HG02973 (cell line): ENCODE results near the gene WDR86.

ENCODE experiments used
- ATAC-seq: cut with Tn5 transposase; IDR thresholded peaks from one replicate; pipeline ENCODE4 v1.9.1; 2021; ENCODE audit warnings: moderate library complexity; ENCODE audit not compliant: unreplicated experiment

WDR86 gene

GRCh38 chr7:151393031-151393977, 16.5 kb downstream of the WDR86 start:
- no peak for ATAC-seq

- ATAC-seq: no peak
These were observed 17.4 kb downstream of the WDR86 start for GRCh38 chr7:151392426-151392825.

- ATAC-seq: no peak
These were observed 17.8 kb downstream of the WDR86 start for GRCh38 chr7:151392002-151392401.

GRCh38 chr7:151391358-151391730, 18.5 kb downstream of the WDR86 start:
- no peak for ATAC-seq

DNA sequence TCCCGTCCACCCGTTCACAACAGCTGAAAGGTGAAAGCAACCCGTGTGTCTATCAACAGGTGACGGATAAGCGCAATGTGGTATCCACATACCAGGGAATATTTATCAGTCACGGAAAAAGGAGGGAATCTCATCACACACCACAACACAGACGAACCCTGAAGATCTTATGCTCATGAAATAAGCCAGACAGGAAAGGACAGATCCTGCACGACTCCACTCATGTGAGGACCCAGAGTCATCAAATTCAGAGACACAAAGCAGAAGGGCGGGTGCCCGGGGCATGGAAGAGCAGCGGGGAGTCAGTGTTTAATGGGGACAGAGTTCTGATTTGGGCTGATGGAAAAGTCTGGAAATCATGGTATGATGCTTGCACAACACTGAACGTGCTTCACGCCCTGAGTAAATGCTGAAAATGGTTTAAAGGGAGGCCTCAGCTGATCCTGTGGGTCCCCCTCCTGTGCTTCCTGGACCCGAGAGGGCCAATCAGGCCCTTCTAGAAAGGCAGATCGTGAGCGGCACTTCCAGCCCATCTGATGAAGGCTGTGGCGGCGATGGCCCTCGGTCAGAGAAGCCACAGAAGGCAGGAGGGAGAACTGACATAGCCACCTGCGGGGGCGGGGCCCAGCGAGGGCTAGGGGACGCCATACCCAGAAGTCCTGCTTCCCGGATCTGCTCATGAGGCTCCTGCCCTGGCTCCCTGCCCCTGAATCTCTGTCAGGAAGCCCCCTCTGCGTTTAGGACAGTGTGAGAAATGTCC, 19.1 kb downstream of the WDR86 start:
- no peak for ATAC-seq

DNA sequence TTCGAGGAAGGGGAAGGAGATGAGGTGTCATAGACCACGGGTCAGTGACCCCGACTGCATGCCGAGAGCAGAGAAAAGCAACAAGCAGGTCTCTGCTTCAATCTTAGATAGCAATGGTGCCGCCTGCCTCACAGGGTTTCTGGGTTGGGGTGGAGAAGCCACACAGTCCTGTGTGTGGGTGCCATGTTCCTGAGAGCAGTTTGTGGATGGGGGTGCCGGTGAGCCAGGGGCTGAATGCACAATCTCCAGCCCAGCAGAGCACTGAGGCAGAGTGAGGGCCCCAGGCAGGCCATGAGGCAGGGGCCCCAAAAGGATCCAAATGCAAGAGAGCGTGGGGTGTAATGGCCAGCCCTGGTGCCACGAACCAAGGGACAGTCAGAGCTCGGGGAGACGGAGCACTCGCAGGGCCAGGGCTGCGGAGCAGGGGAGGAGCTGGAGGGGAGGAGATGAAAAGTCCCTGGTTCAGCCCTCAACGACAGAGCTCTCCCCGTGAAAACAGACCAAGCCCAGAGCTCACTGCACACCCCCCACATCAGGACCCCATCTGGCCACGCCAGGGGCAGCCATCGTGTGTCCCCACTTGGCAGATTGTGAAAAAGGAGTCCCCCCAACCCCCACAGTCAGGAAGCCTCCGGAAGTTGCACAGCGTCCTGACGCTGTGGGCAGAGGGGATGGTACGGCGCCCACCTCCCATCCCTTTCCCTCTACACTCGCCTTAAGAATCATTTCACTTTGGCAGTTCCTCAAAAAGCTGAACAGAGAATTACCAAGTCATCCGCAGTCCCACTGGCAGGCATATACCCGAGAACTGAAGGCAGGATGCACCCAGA, 19.9 kb downstream of the WDR86 start:
- no peak for ATAC-seq

- ATAC-seq: no peak
These were observed 20.6 kb downstream of the WDR86 start for GRCh38 chr7:151389096-151389767.

DNA sequence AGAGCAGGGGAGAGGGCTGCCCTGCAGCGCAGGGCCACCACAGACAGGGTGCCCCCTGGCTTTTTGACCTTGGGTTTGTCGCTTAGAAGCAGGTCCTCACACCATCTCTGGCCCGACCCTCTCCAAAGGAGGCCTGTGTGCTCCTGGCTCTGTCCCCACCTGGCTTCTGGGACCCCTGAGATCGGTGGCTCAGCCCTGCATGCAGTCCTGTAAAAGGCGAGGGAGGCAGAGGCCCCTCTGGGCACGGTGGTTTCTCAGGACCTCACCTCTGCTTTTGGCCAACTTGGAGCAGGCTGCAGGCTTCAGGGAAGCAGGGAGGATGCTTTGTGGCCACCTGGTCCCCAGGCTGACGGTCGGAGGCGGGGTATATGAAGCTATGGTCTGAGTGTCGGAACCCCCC, 21.4 kb downstream of the WDR86 start:
- no peak for ATAC-seq

DNA sequence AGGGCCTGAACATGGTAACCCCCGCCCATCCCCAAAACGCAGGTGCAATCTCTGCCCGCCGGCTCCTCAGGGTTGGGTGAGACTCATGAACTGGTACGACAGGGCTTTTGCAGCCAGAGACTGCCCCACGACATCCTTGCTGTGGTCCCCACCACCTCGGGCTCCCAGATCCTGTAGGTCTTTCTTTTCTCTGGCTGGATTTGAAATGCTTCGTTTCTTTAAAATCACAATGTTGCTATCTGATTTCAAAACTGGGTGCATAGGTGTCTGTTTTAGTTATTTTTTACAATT, 21.9 kb downstream of the WDR86 start:
- ATAC-seq: no peak

GRCh38 chr7:151387161-151388006, 22.5 kb downstream of the WDR86 start:
- no peak for ATAC-seq

GRCh38 chr7:151386301-151387160, 23.3 kb downstream of the WDR86 start:
- ATAC-seq: no peak

GRCh38 chr7:151385626-151386300, 24.1 kb downstream of the WDR86 start:
- ATAC-seq: no peak

GRCh38 chr7:151384776-151385625, 24.8 kb downstream of the WDR86 start:
- ATAC-seq: no peak

DNA sequence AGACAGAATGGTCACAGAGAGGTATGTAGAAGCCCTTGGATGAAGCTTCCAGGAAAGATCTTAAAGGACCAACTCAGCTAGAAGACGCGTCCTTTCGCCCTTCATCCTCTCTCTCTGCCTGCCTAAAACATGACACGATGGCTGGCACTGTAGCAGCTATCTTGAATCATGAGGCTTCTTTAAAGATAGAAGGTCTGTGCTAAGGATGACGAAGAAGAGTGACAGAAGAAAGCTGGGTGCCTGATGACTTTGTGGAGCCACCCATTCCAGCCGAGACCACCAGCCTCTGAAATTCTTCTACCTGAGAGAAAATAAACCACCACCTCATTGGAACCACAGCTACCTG, 25.5 kb downstream of the WDR86 start:
- no peak for ATAC-seq

- ATAC-seq: no peak
These were observed 26.0 kb downstream of the WDR86 start for GRCh38 chr7:151383638-151384351.

- no peak for ATAC-seq
These were observed 27.6 kb downstream of the WDR86 start for GRCh38 chr7:151382079-151382885.
